Measurements from ENCODE around the gene PCK2.
"Not testable (repeated sequence)": the region's sequence is repeated elsewhere in the genome, so short reads cannot be mapped to it uniquely, and the experiment has no call there.

Gene PCK2
- 29.7 to 154 reads per million in 2 experiments for total RNA-seq

GRCh38 chr14:24093901-24094840, at the start of gene PCK2:
TSS of gene PCK2 (plus strand) at chr14:24094311. CDS start at chr14:24094406, 95 bp downstream.
- DNase-seq (ENCODE audit: low read depth), result peak; percentile 54

DNA sequence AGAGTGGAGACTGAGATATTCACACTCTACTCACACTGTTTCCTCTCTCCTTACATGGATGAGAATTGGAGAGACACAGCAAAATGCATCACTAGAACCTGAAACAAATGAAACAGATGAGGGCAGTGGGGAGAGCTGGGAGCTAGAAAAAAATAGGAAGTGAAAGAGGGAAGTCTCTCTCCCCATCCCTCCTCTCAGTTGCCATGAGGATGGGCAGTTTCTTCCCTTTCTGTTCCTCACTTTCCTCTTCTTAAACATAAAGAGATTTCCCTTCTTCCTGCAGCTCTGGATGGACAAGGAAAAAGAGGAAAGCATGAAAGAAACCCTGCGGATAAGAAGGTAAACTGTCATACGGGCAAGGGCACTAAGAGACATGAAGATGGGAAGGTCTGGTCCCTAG, 45.1 kb upstream of the PCK2 start:
- not testable (repeated sequence) for DNase-seq (ENCODE audit: low read depth)

GRCh38 chr14:24050753-24051152, 43.4 kb upstream of the PCK2 start:
- DNase-seq (ENCODE audit: low read depth), result not testable (repeated sequence)

GRCh38 chr14:24051176-24051788, 42.8 kb upstream of the PCK2 start:
- DNase-seq (ENCODE audit: low read depth), result no peak

DNA sequence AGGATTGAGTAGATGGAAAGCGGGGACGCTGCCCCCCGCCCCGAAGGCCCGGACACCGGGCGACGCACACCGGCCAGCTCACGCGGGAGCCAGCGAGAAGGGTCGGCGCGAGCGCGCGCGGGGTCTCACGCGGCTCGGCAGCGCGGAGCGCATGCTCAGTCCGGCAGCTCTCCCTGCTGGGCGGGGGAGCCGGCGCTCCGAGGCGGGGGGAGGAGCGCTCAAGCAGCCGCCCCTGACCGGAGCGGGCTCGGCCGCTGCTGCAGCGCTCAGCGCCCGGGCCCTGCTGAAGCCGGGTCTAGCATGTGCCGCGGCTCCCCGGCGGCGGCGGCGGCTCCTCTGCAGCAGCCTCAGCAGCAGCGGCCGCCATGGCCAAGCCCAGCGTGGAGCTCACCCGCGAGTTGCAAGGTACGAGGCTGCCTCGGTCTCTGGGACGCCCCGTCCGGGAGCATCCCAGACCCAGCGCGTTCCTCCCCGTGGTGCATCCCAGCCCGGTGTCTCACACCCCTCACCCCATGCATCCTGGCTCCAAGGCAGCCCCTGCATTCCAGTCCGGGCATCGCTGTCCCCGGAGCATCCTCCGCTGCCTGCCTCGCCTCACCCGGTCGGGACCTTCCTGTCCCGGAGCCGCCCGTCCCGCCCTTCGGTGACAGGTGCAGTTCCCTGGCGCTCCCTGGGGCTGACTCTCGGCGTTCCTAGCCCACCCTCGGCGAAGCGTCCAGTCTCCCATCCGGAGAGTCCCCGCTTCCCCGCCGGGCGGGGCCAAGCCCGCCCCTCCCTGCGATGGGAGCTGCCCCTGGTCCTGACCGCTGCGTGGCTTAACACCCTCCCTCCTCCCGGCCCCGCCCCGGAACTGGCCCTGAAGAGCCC, 42.1 kb upstream of the PCK2 start, which contains the start of gene CARMIL3:
CARMIL3 (plus strand) TSS at position 221 of the 867 bp plus-strand sequence; CDS start at position 366, 145 bp downstream.
- DNase-seq (ENCODE audit: low read depth), result peak; percentile 30

DNA sequence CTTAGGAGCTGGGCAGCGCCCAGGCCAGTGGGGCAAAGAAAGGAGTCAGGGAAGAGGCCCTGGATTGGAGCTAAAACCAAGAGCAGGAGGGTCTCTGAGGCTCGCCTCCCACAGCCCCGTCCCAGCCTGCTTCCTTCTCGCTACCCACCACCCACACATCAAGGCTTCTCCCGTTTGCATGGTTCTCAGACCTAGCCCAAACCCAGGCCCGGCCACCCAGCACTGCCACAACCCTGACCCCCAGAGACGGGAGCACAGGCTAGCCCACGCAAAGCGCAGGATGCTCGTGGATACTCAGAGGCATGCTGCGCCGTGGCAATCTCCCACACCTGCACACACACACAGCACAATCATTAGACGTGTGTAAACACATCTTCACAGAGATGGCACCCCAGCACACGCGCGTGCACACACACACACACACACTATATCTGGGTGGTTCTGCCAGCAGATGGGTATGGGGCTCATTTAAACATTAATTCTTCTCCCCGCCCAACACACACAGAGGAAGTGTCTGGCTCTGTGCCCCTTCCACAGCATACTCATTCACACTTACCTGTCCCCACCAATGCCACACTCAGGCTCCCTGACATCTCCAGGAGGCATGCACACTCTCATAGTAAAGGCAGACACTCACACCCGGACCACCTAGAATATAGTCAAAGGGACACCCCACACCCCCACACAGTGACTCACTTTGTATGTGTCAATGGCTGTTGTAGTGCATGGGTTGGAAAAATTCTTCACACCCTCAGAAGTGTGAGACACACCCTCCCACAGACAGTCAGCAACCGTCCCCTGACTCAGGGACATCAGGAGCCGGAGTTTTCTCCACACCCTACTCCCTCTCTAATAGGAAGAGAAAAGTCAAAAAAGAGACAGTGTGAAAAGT, 41.2 kb upstream of the PCK2 start:
- DNase-seq (ENCODE audit: low read depth), result no peak

DNA sequence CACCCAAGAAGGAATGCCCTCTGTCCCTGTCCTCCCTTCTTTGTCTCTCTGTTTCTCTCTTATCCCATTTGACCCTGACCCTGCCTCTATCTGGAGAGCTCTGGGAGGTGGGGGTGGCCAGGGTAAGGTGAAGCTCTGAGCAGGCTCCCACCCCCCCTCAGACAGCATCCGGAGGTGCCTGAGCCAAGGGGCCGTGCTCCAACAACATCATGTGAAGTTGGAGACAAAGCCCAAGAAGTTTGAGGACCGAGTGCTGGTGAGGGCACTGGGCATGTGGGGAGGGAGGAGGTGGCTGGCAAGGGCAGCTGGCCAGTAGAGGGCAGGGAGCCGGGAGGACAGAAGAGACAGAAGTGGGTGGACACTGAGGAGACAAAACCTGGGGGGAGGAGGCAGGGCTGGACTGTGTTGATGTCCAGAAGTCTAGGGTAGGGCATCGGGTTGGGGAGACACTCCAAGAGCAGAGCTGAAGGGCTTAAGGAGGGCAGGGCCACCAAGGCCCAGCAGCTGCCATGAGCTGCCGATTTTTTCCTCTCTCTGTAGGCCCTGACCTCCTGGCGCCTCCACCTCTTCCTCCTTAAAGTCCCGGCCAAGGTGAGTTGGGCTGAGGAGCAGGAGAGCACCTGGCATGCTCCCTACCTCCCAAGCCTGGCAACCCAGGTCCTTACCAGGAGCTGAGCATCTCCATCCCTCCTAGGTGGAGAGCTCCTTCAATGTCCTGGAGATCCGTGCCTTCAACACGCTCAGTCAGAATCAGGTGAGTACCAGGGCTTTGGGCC, 40.4 kb upstream of the PCK2 start:
- DNase-seq (ENCODE audit: low read depth), result no peak

- no peak for DNase-seq (ENCODE audit: low read depth)
These were observed 39.8 kb upstream of the PCK2 start for GRCh38 chr14:24054324-24054641.

DNA sequence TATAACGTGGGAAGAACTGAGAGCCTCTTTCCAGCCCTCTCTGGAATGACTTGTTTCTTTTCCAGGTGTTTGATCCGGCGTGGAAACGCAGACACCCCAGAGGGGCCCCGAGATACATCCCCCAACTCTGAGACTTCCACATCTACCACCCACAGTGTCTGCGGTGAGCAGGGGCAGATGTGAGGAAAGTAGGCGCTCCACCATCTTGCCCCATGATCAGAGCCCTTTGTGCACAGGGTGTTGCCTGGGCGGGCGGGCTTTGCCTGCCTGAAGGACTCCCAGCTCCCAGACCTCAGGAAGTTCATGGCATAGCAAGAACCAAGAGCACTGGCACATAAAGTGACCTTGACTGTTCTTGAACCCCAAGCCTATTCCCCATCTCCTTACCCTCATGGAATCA, 39.5 kb upstream of the PCK2 start:
- DNase-seq (ENCODE audit: low read depth), result no peak

DNA sequence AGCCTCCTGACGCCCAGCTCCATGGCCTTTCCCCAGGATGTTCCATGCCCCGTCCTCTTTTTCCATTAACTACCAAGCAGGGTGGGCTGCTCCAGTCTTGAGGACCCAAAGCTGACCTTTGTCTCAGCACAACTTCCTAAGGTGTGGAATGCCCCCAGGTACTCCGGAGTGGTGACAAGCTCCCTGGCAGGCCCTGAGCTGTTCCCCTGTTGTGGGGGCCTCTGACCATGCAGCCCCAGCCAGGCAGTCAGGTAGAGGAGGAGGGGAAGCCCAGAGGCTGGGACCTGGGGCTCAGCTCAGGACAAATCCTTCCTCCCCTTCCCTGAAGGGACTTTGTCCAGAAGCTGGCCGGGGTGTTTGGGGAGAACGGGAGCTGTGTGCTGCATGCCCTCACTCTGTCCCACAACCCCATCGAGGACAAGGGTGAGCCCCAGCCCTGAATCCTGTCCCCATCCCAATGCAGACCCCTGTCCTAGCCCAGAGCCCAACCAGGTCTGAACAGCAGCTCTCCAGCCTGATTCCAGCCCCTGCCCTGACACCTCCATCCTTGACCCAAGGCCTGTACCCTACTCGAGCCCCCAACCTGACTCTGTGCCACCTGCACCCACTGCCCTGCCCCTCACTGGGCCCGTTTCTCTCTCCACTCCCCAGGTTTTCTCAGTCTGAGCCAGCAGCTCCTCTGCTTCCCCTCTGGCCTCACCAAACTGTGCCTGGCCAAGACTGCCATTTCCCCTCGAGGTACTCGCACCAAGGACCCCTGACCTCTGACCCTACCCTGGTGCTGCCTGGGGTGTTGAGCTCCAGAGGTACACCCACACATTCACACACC, 37.9 kb upstream of the PCK2 start:
- DNase-seq (ENCODE audit: low read depth), result no peak

DNA sequence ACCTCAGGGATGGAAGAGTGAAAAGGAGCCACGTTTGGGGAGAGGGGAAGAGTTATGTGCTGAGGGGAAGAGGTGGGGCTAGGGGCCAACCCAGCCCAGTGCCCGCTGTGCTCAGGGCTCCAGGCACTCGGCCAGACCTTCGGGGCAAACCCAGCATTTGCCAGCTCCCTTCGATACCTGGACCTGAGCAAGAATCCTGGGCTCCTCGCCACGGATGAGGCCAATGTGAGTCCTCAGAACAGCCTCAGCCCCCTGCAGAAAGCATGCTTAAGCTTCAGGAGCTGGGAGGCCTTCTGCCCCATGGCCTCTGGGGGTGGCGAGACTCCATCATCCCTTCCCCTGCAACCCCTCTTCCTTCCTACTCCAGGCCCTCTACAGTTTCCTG, 37.3 kb upstream of the PCK2 start:
- no peak for DNase-seq (ENCODE audit: low read depth)

DNA sequence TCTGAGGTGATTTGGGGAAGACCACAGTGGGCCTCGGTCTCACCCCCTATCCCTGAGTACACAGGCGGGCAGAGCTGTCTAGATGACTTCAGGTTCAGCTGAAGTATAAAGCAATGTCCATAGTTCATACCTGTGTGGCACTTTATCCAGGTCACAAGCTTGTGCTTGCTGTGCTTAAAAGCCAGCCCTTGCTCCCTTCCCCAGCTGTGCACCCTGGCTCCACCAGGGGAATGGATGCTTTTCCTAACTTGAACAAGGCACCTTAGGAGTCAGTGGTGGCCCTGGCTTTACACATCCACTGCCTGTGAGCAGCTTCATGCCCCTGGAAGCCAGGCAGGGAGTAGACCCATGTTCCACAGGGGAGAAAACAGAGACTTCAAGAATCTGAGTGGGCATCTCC, 36.8 kb upstream of the PCK2 start:
- DNase-seq (ENCODE audit: low read depth), result no peak

DNA sequence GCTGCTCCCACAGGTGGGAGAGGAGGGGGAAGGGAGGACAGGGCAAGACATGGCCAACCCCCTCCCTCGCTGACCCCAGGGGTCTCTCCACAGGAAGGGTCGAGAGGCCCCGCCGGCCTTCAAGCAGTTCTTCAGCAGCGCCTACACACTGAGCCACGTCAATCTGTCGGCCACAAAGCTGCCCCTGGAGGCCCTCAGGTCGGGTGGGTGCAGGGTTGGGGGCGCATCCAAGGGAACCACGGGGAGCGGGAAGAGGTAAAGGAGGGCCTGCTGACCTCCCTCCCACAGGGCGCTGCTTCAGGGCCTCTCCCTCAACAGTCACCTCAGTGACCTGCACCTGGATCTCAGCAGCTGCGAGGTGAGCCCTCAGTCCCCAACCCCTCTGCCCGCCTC, 36.2 kb upstream of the PCK2 start:
- DNase-seq (ENCODE audit: low read depth), result no peak

GRCh38 chr14:24058260-24058950, 35.7 kb upstream of the PCK2 start:
- peak; percentile 41 for DNase-seq (ENCODE audit: low read depth)

GRCh38 chr14:24058951-24059475, 35.1 kb upstream of the PCK2 start:
- no peak for DNase-seq (ENCODE audit: low read depth)

- no peak for DNase-seq (ENCODE audit: low read depth)
These were observed 34.2 kb upstream of the PCK2 start for GRCh38 chr14:24059841-24060388.

DNA sequence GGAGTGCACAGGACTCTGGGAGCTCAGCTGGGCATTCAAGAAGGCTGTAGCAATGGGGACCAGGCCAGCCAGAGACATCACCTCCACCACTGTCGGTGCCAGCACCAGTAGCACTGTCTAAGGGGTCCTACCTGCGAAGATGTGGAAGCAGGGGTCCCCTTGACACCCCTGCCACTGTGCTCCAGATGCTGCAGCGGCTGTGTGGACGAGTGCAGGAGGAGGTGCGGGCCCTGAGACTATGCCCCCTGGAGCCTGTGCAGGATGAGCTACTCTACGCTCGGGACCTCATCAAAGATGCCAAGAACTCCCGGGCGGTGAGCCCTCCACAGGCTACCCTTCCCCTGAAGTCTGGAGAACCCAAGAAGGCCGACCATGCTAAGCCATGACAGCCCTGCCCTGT, 33.7 kb upstream of the PCK2 start:
- DNase-seq (ENCODE audit: low read depth), result no peak

All from T follicular helper cell (primary cell).